Gastroesophageal sphincter (tissue), 3 donors: Measurements from ENCODE around the gene WDR35.

ENCODE experiments used
- EP300 ChIP-seq: sonication (generic); formaldehyde crosslinking; IDR thresholded peaks from one replicate; pipeline ENCODE4 v1.6.1; 2017; ENCODE audit warnings: antibody characterized with exemption, mild to moderate bottlenecking
- POLR2A ChIP-seq, 2 donors: fragments of 450-650 bp; IDR thresholded peaks; one replicate each; pipeline ENCODE4 v1.6.1; 2017; ENCODE audit warnings: antibody characterized with exemption in 2 of 2, mild to moderate bottlenecking in 2 of 2, moderate library complexity in 1 of 2
- POLR2AphosphoS5 ChIP-seq: sonication (generic); formaldehyde crosslinking; IDR thresholded peaks from one replicate; pipeline ENCODE4 v1.6.1; 2017; ENCODE audit warnings: antibody characterized with exemption
- TF ChIP-seq, protein P1 (sequence below), 4 experiments: fragments of 200-600 bp in 2 of 4; fragments of 450-650 bp in 2 of 4; sonication (generic) in 1 of 4; IDR thresholded peaks; one replicate each; pipeline ENCODE4 v1.5.1; 2017 to 2019; ENCODE audit warnings: antibody characterized with exemption in 4 of 4, mild to moderate bottlenecking in 2 of 4, moderate library complexity in 2 of 4

DNA sequence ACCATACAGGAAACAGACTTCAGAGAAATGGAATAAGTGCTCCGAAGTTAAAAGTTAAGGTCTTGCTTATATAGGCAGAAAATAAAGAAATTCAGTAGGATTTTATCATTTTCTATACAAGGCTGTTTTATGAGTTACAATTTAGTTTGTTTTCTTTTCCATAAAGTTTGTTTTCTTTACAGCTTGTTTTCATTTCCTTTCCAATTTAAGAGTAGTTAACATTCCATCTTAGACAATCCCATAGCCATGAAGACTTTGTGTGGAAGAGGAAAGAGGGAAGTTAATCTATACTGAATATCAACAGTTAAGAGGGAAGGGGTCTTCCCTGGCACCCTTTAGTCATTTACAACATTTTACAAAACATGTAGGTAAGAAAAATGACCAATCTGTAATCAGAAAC is 114.6 kb downstream of the WDR35 start:
- no peak for TF ChIP-seq POLR2A (IDR thresholded peaks at IDR 0.05)
- no peak for TF ChIP-seq POLR2AphosphoS5
- TF ChIP-seq, protein P1, sequence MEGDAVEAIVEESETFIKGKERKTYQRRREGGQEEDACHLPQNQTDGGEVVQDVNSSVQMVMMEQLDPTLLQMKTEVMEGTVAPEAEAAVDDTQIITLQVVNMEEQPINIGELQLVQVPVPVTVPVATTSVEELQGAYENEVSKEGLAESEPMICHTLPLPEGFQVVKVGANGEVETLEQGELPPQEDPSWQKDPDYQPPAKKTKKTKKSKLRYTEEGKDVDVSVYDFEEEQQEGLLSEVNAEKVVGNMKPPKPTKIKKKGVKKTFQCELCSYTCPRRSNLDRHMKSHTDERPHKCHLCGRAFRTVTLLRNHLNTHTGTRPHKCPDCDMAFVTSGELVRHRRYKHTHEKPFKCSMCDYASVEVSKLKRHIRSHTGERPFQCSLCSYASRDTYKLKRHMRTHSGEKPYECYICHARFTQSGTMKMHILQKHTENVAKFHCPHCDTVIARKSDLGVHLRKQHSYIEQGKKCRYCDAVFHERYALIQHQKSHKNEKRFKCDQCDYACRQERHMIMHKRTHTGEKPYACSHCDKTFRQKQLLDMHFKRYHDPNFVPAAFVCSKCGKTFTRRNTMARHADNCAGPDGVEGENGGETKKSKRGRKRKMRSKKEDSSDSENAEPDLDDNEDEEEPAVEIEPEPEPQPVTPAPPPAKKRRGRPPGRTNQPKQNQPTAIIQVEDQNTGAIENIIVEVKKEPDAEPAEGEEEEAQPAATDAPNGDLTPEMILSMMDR (IDR thresholded peaks at IDR 0.05) = no peak
- TF ChIP-seq EP300 = no peak
